Measurements from ENCODE around the gene SLC27A2.

Gene SLC27A2

GRCh38 chr15:50192926-50193620, 11.1 kb downstream of the SLC27A2 start:
- no peak for DNase-seq

GRCh38 chr15:50202003-50202402, 20.0 kb downstream of the SLC27A2 start:
- DNase-seq = no peak

GRCh38 chr15:50206020-50206419, 24.0 kb downstream of the SLC27A2 start:
- no peak for DNase-seq

GRCh38 chr15:50209809-50210208, 27.8 kb downstream of the SLC27A2 start:
- no peak for DNase-seq

- DNase-seq = no peak
These were observed 28.6 kb downstream of the SLC27A2 start for GRCh38 chr15:50210462-50211157.

- DNase-seq = no peak
These were observed 36.3 kb downstream of the SLC27A2 start for GRCh38 chr15:50218291-50218690.

- no peak for DNase-seq
These were observed 36.7 kb downstream of the SLC27A2 start for GRCh38 chr15:50218691-50219090.

GRCh38 chr15:50219820-50220219, 37.8 kb downstream of the SLC27A2 start:
- no peak for DNase-seq

- no peak for DNase-seq
These were observed 40.2 kb downstream of the SLC27A2 start for GRCh38 chr15:50222181-50222580.

GRCh38 chr15:50224606-50225005, 42.6 kb downstream of the SLC27A2 start:
- no peak for DNase-seq

GRCh38 chr15:50225057-50225456, 43.1 kb downstream of the SLC27A2 start:
- no peak for DNase-seq

- no peak for DNase-seq
These were observed 43.9 kb downstream of the SLC27A2 start for GRCh38 chr15:50225938-50226337.

GRCh38 chr15:50227076-50227475, 45.1 kb downstream of the SLC27A2 start:
- DNase-seq = no peak

GRCh38 chr15:50228866-50229265, 46.9 kb downstream of the SLC27A2 start:
- DNase-seq = no peak

GRCh38 chr15:50229336-50229735, 47.3 kb downstream of the SLC27A2 start:
- DNase-seq = no peak

- DNase-seq = no peak
These were observed 49.8 kb downstream of the SLC27A2 start for GRCh38 chr15:50231761-50232160.

GRCh38 chr15:50232791-50233190, 50.8 kb downstream of the SLC27A2 start:
- no peak for DNase-seq

GRCh38 chr15:50233192-50233736, 51.3 kb downstream of the SLC27A2 start:
- no peak for DNase-seq

GRCh38 chr15:50234764-50235163, 52.8 kb downstream of the SLC27A2 start:
- no peak for DNase-seq

GRCh38 chr15:50235794-50236193, 53.8 kb downstream of the SLC27A2 start:
- DNase-seq = no peak

GRCh38 chr15:50236433-50236832, 54.4 kb downstream of the SLC27A2 start:
- no peak for DNase-seq

- no peak for DNase-seq
These were observed 56.3 kb downstream of the SLC27A2 start for GRCh38 chr15:50238255-50238654.

GRCh38 chr15:50241684-50242450, 59.9 kb downstream of the SLC27A2 start:
- no peak for DNase-seq

- DNase-seq = no peak
These were observed 62.2 kb downstream of the SLC27A2 start for GRCh38 chr15:50244153-50244552.
